Lower leg skin (tissue), 4 donors: ENCODE data around the gene OTOGL. TPM values are rescaled to one million over a fixed set of nuclear protein-coding genes. Genes with fewer than 3 reads are reported as not detected.

Experiments
- DNase-seq, 2 donors: peaks; one replicate each; pipeline ENCODE4 v3.0.0-alpha.2; 2019; ENCODE audit warnings: low spot score in 2 of 2
- H3K4me3 ChIP-seq: fragments of 200-600 bp; sonication (generic); 2 replicates; pipeline ENCODE4 v1.5.1; 2017; ENCODE audit warnings: mild to moderate bottlenecking, low read depth; ENCODE audit not compliant: poor library complexity, severe bottlenecking
- CTCF ChIP-seq, 3 donors: fragments of 450-650 bp; IDR thresholded peaks; one replicate each; pipeline ENCODE4 v1.5.1; 2016; ENCODE audit warnings: antibody characterized with exemption in 3 of 3, mild to moderate bottlenecking in 3 of 3, moderate library complexity in 2 of 3
- POLR2A ChIP-seq, 2 donors: fragments of 450-650 bp; IDR thresholded peaks; one replicate each; pipeline ENCODE4 v1.6.1; 2016 to 2017; ENCODE audit warnings: antibody characterized with exemption in 2 of 2, mild to moderate bottlenecking in 1 of 2, moderate library complexity in 1 of 2
- WGBS, 2 donors: methylation state at CpG; one replicate each; pipeline ENCODE4 v1.1.5; 2018; 5-methylcytosine and 5-hydroxymethylcytosine counted together
- intact Hi-C: fragments of 100-400 bp; cut with DNase I; formaldehyde crosslinking; loops from one replicate; pipeline ENCODE4 v1.15.0; 2023; ENCODE audit warnings: low total_unique reads
- total RNA-seq, 4 donors: library from RNA; depleted of rRNA; stranded (reverse); fragments of >200 nt; gene quantifications; one replicate each; pipeline ENCODE4 v1.1.0, GENCODE V29; 2016

Gene OTOGL
- total RNA-seq, 4 donors from 2014 or later: 0.06 to 0.56 (median 0.12) TPM

DNA sequence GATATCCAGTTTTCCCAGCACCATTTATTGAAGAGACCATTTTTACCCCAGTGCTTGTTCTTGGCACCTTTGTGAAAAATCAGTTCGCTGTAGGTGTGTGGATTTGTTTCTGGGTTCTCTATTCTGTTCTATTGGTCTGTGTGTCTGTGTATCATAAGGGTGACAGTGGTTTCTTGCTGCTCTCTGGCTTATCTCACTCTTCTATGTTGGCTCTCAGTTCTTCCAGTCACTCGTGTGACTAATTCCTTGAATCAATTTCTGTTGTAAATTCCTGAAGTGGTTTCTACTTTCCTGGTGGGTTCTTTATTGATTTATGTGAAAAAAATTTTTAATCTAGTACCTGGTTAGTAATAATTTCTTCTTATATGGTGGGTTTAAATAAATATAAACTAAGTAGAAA lies 58.3 kb downstream of the OTOGL start:
- TF ChIP-seq CTCF (IDR thresholded peaks at IDR 0.05): no peak
- TF ChIP-seq POLR2A (IDR thresholded peaks at IDR 0.05): no peak
- H3K4me3 ChIP-seq: no peak overlapping the region
- 52 to 67% methylated on average over 2 of the region's 2 CpGs for WGBS, 2 donors
- intact Hi-C loops: no loop called here
- no peak for DNase-seq

DNA sequence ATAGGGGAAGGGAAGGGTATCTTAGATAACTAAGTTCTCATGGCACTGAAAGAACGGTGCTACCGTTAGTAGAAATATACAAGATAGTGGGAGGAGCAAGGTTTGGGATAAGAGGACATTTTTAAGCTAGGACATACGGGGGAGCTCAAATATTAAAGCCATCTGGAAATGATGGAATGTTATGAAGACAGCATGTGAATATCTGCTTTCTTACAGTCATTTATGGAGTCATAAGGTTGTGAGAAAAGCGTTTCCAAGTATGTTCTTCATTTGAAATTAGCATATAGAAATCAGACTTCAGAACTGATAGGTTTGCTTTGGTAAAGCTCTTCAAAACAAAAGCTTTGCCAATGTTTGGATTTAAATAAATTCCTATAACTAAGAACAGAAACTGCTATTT lies 62.3 kb downstream of the OTOGL start:
- H3K4me3 ChIP-seq: no peak overlapping the region
- WGBS, 2 donors: 54 to 65% methylated on average over 4 of the region's 4 CpGs
- no peak for TF ChIP-seq CTCF (IDR thresholded peaks at IDR 0.05)
- no peak for TF ChIP-seq POLR2A (IDR thresholded peaks at IDR 0.05)
- intact Hi-C loops: no loop called here
- DNase-seq: no peak

DNA sequence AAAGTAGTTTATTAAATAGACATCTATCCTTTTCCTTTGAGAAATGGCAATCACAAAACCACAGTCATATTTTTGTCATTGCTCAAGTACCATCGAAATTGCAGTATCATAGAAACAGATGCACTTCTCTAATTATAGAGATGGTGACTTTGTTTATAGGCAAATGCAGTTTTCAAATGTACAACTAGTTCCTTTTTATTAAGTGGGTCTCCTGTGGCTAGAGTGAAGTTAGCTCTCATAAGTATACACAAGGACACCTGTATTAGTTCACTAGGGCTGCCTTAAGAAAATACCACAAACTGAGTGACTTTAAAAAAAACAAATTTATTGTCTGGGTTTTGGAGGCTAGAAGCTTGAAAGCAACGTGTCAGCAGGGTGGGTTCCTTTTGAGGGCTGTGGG lies 62.8 kb downstream of the OTOGL start:
- intact Hi-C loops: no loop called here
- H3K4me3 ChIP-seq: no peak overlapping the region
- 56 to 65% methylated on average over 2 of the region's 2 CpGs for WGBS, 2 donors
- no peak for DNase-seq
- TF ChIP-seq CTCF (IDR thresholded peaks at IDR 0.05) (no peak), POLR2A (IDR thresholded peaks at IDR 0.05) (no peak)

GRCh38 chr12:80165746-80166145 lies 66.4 kb downstream of the OTOGL start:
- intact Hi-C loops: no loop called here
- TF ChIP-seq POLR2A (IDR thresholded peaks at IDR 0.05) (no peak), CTCF (IDR thresholded peaks at IDR 0.05) (no peak)
- DNase-seq: no peak
- H3K4me3 ChIP-seq: no peak overlapping the region

GRCh38 chr12:80166751-80167150 lies 67.4 kb downstream of the OTOGL start:
- no peak for TF ChIP-seq POLR2A (IDR thresholded peaks at IDR 0.05)
- TF ChIP-seq CTCF (IDR thresholded peaks at IDR 0.05): no peak
- intact Hi-C loops: no loop called here
- H3K4me3 ChIP-seq: no peak overlapping the region
- DNase-seq: no peak
- 81% methylated on average over 2 of the region's 2 CpGs for WGBS, 2 donors

- no peak overlapping the region for H3K4me3 ChIP-seq
- no peak for DNase-seq
- TF ChIP-seq POLR2A (IDR thresholded peaks at IDR 0.05) (no peak), CTCF (IDR thresholded peaks at IDR 0.05) (no peak)
- intact Hi-C loops: no loop called here
These were observed 69.6 kb downstream of the OTOGL start for GRCh38 chr12:80168936-80169335.
